ENCODE data around the gene RING1. TPM values are rescaled to one million over a fixed set of nuclear protein-coding genes. Genes with fewer than 3 reads are reported as not detected.

The RING1 gene
- total RNA-seq, 1 donor from 2014 or later: 12.1 TPM

- Histone ChIP-seq H4K20me1 (ENCODE audit: low read depth) (no peaks in the 10 kb centered on the region), H3K27me3 (no peaks in the 10 kb centered on the region), H3K4me2 (no peak overlapping the region), H3K4me1 (no peaks in the 10 kb centered on the region), H2AFZ (replicated peaks) (no peak overlapping the region), H3K9ac (no peak overlapping the region), H3K36me3 (peaks cover 5% of the 10 kb centered on the region), H3K4me3 (no peak overlapping the region), H3K9me3 (ENCODE audit: low read depth) (no peaks in the 10 kb centered on the region), H3K79me2 (ENCODE audit: low read depth) (no peaks in the 10 kb centered on the region), H3F3A (ENCODE audit: low read depth) (no peaks in the 10 kb centered on the region), H3K27ac (no peak overlapping the region)
- no peaks in the 10 kb centered on the region for H3K9me3 Mint-ChIP-seq
- DNase-seq (ENCODE audit: low spot score): no peak
- H3K36me3 Mint-ChIP-seq: peaks cover 23% of the 10 kb centered on the region
- H3K27me3 Mint-ChIP-seq (ENCODE audit: insufficient read depth, low read depth): peaks cover 4% of the 10 kb centered on the region
- H3K27ac Mint-ChIP-seq: no peak overlapping the region
- no peak for TF ChIP-seq EZH2 (IDR thresholded peaks at IDR 0.05)
- no peak for TF ChIP-seq CTCF (IDR thresholded peaks at IDR 0.05)
- TF ChIP-seq EZH2phosphoT487 (IDR thresholded peaks at IDR 0.05): no peak
- no peaks in the 10 kb centered on the region for H3K4me1 Mint-ChIP-seq
- H3K4me3 Mint-ChIP-seq: no peak overlapping the region
Measured at GRCh38 chr6:33259032-33259431, 50.7 kb downstream of the RING1 start.

MicroRNA genes within 50 kb of the gene (microRNA counts, 767-probe panel; counts per million panel counts)
- microRNA hsa-miR-219-1-3p (460 counts per million, percentile 90 among the panel's probes with 10 or more counts), microRNA hsa-miR-219-5p (460 counts per million, percentile 90 among the panel's probes with 10 or more counts)

Small RNAs within 50 kb of the gene (microRNA-seq; reads per million reads assigned to microRNA genes)
- gene MIR219A1: 10.9 reads per million, percentile 39 among the genes with 10 or more reads in this experiment

Small RNAs within 50 kb of the gene (small RNA-seq; reads per million reads assigned to genes)
- gene MIR219A1: 3.2 reads per million, percentile 92 among the genes with 10 or more reads in this experiment
- gene RNY4P10: 0.07 reads per million

Other genes starting within 250 kb of the RING1 start
- gene BRD2, start 239.9 kb upstream of the RING1 start, total RNA-seq (ENCODE audit: low replicate concordance): 202 and 211 TPM in 2 replicates
- 38.0 and 52.2 TPM in 2 replicates for gene HLA-DOA, start 198.9 kb upstream of the RING1 start, total RNA-seq (ENCODE audit: low replicate concordance)
- gene HLA-DPA1, start 134.9 kb upstream of the RING1 start, total RNA-seq (ENCODE audit: low replicate concordance): 1.5 and 2.8 TPM in 2 replicates
- 8.0 and 23.3 TPM in 2 replicates for gene HLA-DPB1, start 132.5 kb upstream of the RING1 start, total RNA-seq (ENCODE audit: low replicate concordance)
- gene COL11A2, start 16.0 kb upstream of the RING1 start, total RNA-seq (ENCODE audit: low replicate concordance): 0.49 and 0.99 TPM in 2 replicates
- gene RXRB, start 7.8 kb upstream of the RING1 start, total RNA-seq (ENCODE audit: low replicate concordance): 10.2 and 21.7 TPM in 2 replicates
- gene SLC39A7, start 7.6 kb upstream of the RING1 start, total RNA-seq (ENCODE audit: low replicate concordance): 40.8 and 59.2 TPM in 2 replicates
- gene HSD17B8, start 3.8 kb upstream of the RING1 start, total RNA-seq (ENCODE audit: low replicate concordance): 4.8 and 9.5 TPM in 2 replicates
- gene VPS52, start 63.4 kb downstream of the RING1 start, total RNA-seq (ENCODE audit: low replicate concordance): 28.7 and 38.4 TPM in 2 replicates
- gene RPS18, start 63.6 kb downstream of the RING1 start, total RNA-seq (ENCODE audit: low replicate concordance): 4,188 and 4,663 TPM in 2 replicates
- gene B3GALT4, start 68.6 kb downstream of the RING1 start, total RNA-seq (ENCODE audit: low replicate concordance): 1.1 and 2.1 TPM in 2 replicates
- gene WDR46, start 80.7 kb downstream of the RING1 start, total RNA-seq (ENCODE audit: low replicate concordance): 31.1 and 43.5 TPM in 2 replicates
- 35.6 and 54.5 TPM in 2 replicates for gene PFDN6, start 81.1 kb downstream of the RING1 start, total RNA-seq (ENCODE audit: low replicate concordance)
- gene RGL2, start 90.4 kb downstream of the RING1 start, total RNA-seq (ENCODE audit: low replicate concordance): 28.3 and 63.4 TPM in 2 replicates
- 1.7 and 6.3 TPM in 2 replicates for gene TAPBP, start 105.6 kb downstream of the RING1 start, total RNA-seq (ENCODE audit: low replicate concordance)
- gene ZBTB22, start 109.2 kb downstream of the RING1 start, total RNA-seq (ENCODE audit: low replicate concordance): 5.7 and 26.7 TPM in 2 replicates
- 35.7 and 49.6 TPM in 2 replicates for gene DAXX, start 114.5 kb downstream of the RING1 start, total RNA-seq (ENCODE audit: low replicate concordance)
- 93.9 and 179 TPM in 2 replicates for gene KIFC1, start 183.3 kb downstream of the RING1 start, total RNA-seq (ENCODE audit: low replicate concordance)
- 25.6 and 55.8 TPM in 2 replicates for gene PHF1, start 202.5 kb downstream of the RING1 start, total RNA-seq (ENCODE audit: low replicate concordance)
- 118 and 186 TPM in 2 replicates for gene CUTA, start 209.6 kb downstream of the RING1 start, total RNA-seq (ENCODE audit: low replicate concordance)
- 14.1 and 29.7 TPM in 2 replicates for gene SYNGAP1, start 211.6 kb downstream of the RING1 start, total RNA-seq (ENCODE audit: low replicate concordance)
- 10.2 and 12.7 TPM in 2 replicates for gene ZBTB9, start 246.1 kb downstream of the RING1 start, total RNA-seq (ENCODE audit: low replicate concordance)

All from neural progenitor cell (in vitro differentiated cells).